Measurements from ENCODE around the gene PHYKPL. TPM values are rescaled to one million over a fixed set of nuclear protein-coding genes. Genes with fewer than 3 reads are reported as not detected.

Gene PHYKPL
- total and polyA plus RNA-seq, 4 donors, result 24.1 to 78.0 (median 51.3) TPM

- no peaks in the 10 kb centered on the region for H3K36me3 ChIP-seq (ENCODE audit: control insufficient read depth, insufficient read depth, low read length)
- H3K9me3 ChIP-seq (ENCODE audit: control insufficient read depth, insufficient read depth, low read length), result no peaks in the 10 kb centered on the region
- peaks cover 32% of the 10 kb centered on the region for H3K4me1 ChIP-seq (ENCODE audit: control insufficient read depth, insufficient read depth, low read length)
- H3K4me3 ChIP-seq (ENCODE audit: low read depth, low read length), result no peak overlapping the region
- H3K27ac ChIP-seq (ENCODE audit: low read depth, low read length), result no peak overlapping the region
- no peaks in the 10 kb centered on the region for H3K27me3 ChIP-seq (ENCODE audit: control insufficient read depth, insufficient read depth, low read length)
- 92% methylated on average over 9 of the region's 9 CpGs for WGBS (ENCODE audit: insufficient coverage)
- no peak for DNase-seq (ENCODE audit: low read depth in 4 of 6, low spot score in 6 of 6)
Measured at GRCh38 chr5:178277346-178277745, 44.7 kb upstream of the PHYKPL start.

GRCh38 chr5:178274781-178275537, 42.4 kb upstream of the PHYKPL start:
- no peak for DNase-seq (ENCODE audit: low read depth in 4 of 6, low spot score in 6 of 6)
- Histone ChIP-seq H3K4me1 (ENCODE audit: control insufficient read depth, insufficient read depth, low read length) (peaks cover 25% of the 10 kb centered on the region), H3K36me3 (ENCODE audit: control insufficient read depth, insufficient read depth, low read length) (no peaks in the 10 kb centered on the region), H3K27me3 (ENCODE audit: control insufficient read depth, insufficient read depth, low read length) (no peaks in the 10 kb centered on the region), H3K4me3 (ENCODE audit: low read depth, low read length) (no peak overlapping the region), H3K9me3 (ENCODE audit: control insufficient read depth, insufficient read depth, low read length) (no peaks in the 10 kb centered on the region), H3K27ac (ENCODE audit: low read depth, low read length) (no peak overlapping the region)
- 77% methylated on average over 15 of the region's 20 CpGs for WGBS (ENCODE audit: insufficient coverage)

- Histone ChIP-seq H3K36me3 (ENCODE audit: control insufficient read depth, insufficient read depth, low read length) (no peaks in the 10 kb centered on the region), H3K27ac (ENCODE audit: low read depth, low read length) (no peak overlapping the region), H3K4me1 (ENCODE audit: control insufficient read depth, insufficient read depth, low read length) (peaks cover 18% of the 10 kb centered on the region), H3K4me3 (ENCODE audit: low read depth, low read length) (no peak overlapping the region), H3K9me3 (ENCODE audit: control insufficient read depth, insufficient read depth, low read length) (no peaks in the 10 kb centered on the region), H3K27me3 (ENCODE audit: control insufficient read depth, insufficient read depth, low read length) (no peaks in the 10 kb centered on the region)
- 69% methylated on average over 12 of the region's 14 CpGs for WGBS (ENCODE audit: insufficient coverage)
- peak in 1 of 6 donors; percentile 34 for DNase-seq (ENCODE audit: low read depth in 4 of 6, low spot score in 6 of 6)
Measured at GRCh38 chr5:178273665-178274541, 41.3 kb upstream of the PHYKPL start.

GRCh38 chr5:178273041-178273440, 40.4 kb upstream of the PHYKPL start:
- Histone ChIP-seq H3K36me3 (ENCODE audit: control insufficient read depth, insufficient read depth, low read length) (no peaks in the 10 kb centered on the region), H3K9me3 (ENCODE audit: control insufficient read depth, insufficient read depth, low read length) (no peaks in the 10 kb centered on the region), H3K27me3 (ENCODE audit: control insufficient read depth, insufficient read depth, low read length) (no peaks in the 10 kb centered on the region), H3K4me3 (ENCODE audit: low read depth, low read length) (no peak overlapping the region), H3K4me1 (ENCODE audit: control insufficient read depth, insufficient read depth, low read length) (peaks cover 10% of the 10 kb centered on the region), H3K27ac (ENCODE audit: low read depth, low read length) (no peak overlapping the region)
- DNase-seq (ENCODE audit: low read depth in 4 of 6, low spot score in 6 of 6), result no peak
- 87% methylated on average over 15 of the region's 15 CpGs for WGBS (ENCODE audit: insufficient coverage)

GRCh38 chr5:178272591-178272990, 40.0 kb upstream of the PHYKPL start:
- 97% methylated on average over 9 of the region's 9 CpGs for WGBS (ENCODE audit: insufficient coverage)
- no peaks in the 10 kb centered on the region for H3K27me3 ChIP-seq (ENCODE audit: control insufficient read depth, insufficient read depth, low read length)

GRCh38 chr5:178271726-178272479, 39.3 kb upstream of the PHYKPL start:
- Histone ChIP-seq H3K27me3 (ENCODE audit: control insufficient read depth, insufficient read depth, low read length) (no peaks in the 10 kb centered on the region), H3K27ac (ENCODE audit: low read depth, low read length) (no peak overlapping the region), H3K4me3 (ENCODE audit: low read depth, low read length) (no peak overlapping the region), H3K9me3 (ENCODE audit: control insufficient read depth, insufficient read depth, low read length) (no peaks in the 10 kb centered on the region), H3K36me3 (ENCODE audit: control insufficient read depth, insufficient read depth, low read length) (no peaks in the 10 kb centered on the region), H3K4me1 (ENCODE audit: control insufficient read depth, insufficient read depth, low read length) (peaks cover 9% of the 10 kb centered on the region)
- no peak for DNase-seq (ENCODE audit: low read depth in 4 of 6, low spot score in 6 of 6)
- WGBS (ENCODE audit: insufficient coverage), result 72% methylated on average over 22 of the region's 24 CpGs

More at GRCh38 chr5:178272591-178272990, 40.0 kb upstream of the PHYKPL start:
- no peak for DNase-seq (ENCODE audit: low read depth in 4 of 6, low spot score in 6 of 6)
- H3K36me3 ChIP-seq (ENCODE audit: control insufficient read depth, insufficient read depth, low read length), result no peaks in the 10 kb centered on the region
- no peak overlapping the region for H3K4me3 ChIP-seq (ENCODE audit: low read depth, low read length)
- H3K27ac ChIP-seq (ENCODE audit: low read depth, low read length), result no peak overlapping the region
- H3K9me3 ChIP-seq (ENCODE audit: control insufficient read depth, insufficient read depth, low read length), result no peaks in the 10 kb centered on the region
- peaks cover 9% of the 10 kb centered on the region for H3K4me1 ChIP-seq (ENCODE audit: control insufficient read depth, insufficient read depth, low read length)

- no peaks in the 10 kb centered on the region for H3K9me3 ChIP-seq (ENCODE audit: control insufficient read depth, insufficient read depth, low read length)
- H3K4me3 ChIP-seq (ENCODE audit: low read depth, low read length), result no peak overlapping the region
- H3K27me3 ChIP-seq (ENCODE audit: control insufficient read depth, insufficient read depth, low read length), result no peaks in the 10 kb centered on the region
- no peaks in the 10 kb centered on the region for H3K36me3 ChIP-seq (ENCODE audit: control insufficient read depth, insufficient read depth, low read length)
- 72% methylated on average over 3 of the region's 4 CpGs for WGBS (ENCODE audit: insufficient coverage)
- H3K4me1 ChIP-seq (ENCODE audit: control insufficient read depth, insufficient read depth, low read length), result peaks cover 9% of the 10 kb centered on the region
- H3K27ac ChIP-seq (ENCODE audit: low read depth, low read length), result no peak overlapping the region
- no peak for DNase-seq (ENCODE audit: low read depth in 4 of 6, low spot score in 6 of 6)
Measured at GRCh38 chr5:178271231-178271630, 38.6 kb upstream of the PHYKPL start.

- Histone ChIP-seq H3K4me1 (ENCODE audit: control insufficient read depth, insufficient read depth, low read length) (peaks cover 8% of the 10 kb centered on the region), H3K36me3 (ENCODE audit: control insufficient read depth, insufficient read depth, low read length) (no peaks in the 10 kb centered on the region), H3K27ac (ENCODE audit: low read depth, low read length) (no peak overlapping the region), H3K27me3 (ENCODE audit: control insufficient read depth, insufficient read depth, low read length) (no peaks in the 10 kb centered on the region), H3K4me3 (ENCODE audit: low read depth, low read length) (no peak overlapping the region), H3K9me3 (ENCODE audit: control insufficient read depth, insufficient read depth, low read length) (no peaks in the 10 kb centered on the region)
- no peak for DNase-seq (ENCODE audit: low read depth in 4 of 6, low spot score in 6 of 6)
- 100% methylated on average over 1 of the region's 1 CpG for WGBS (ENCODE audit: insufficient coverage)
Measured at GRCh38 chr5:178269499-178269898, 36.9 kb upstream of the PHYKPL start.

- H3K36me3 ChIP-seq (ENCODE audit: control insufficient read depth, insufficient read depth, low read length), result no peaks in the 10 kb centered on the region
- H3K27me3 ChIP-seq (ENCODE audit: control insufficient read depth, insufficient read depth, low read length), result no peaks in the 10 kb centered on the region
- no peak overlapping the region for H3K27ac ChIP-seq (ENCODE audit: low read depth, low read length)
- peaks cover 3% of the 10 kb centered on the region for H3K4me1 ChIP-seq (ENCODE audit: control insufficient read depth, insufficient read depth, low read length)
- no peak for DNase-seq (ENCODE audit: low read depth in 4 of 6, low spot score in 6 of 6)
- 82% methylated on average over 9 of the region's 10 CpGs for WGBS (ENCODE audit: insufficient coverage)
- no peaks in the 10 kb centered on the region for H3K9me3 ChIP-seq (ENCODE audit: control insufficient read depth, insufficient read depth, low read length)
- H3K4me3 ChIP-seq (ENCODE audit: low read depth, low read length), result no peak overlapping the region
Measured at GRCh38 chr5:178267876-178268275, 35.3 kb upstream of the PHYKPL start.

Data from spinal cord (tissue), 10 donors.